ENCODE measurements around the gene DPYD. TPM values are rescaled to one million over a fixed set of nuclear protein-coding genes. Genes with fewer than 3 reads are reported as not detected.

Gene DPYD
- total RNA-seq, 1 experiment from 2014 or later: 12.8 TPM

DNA sequence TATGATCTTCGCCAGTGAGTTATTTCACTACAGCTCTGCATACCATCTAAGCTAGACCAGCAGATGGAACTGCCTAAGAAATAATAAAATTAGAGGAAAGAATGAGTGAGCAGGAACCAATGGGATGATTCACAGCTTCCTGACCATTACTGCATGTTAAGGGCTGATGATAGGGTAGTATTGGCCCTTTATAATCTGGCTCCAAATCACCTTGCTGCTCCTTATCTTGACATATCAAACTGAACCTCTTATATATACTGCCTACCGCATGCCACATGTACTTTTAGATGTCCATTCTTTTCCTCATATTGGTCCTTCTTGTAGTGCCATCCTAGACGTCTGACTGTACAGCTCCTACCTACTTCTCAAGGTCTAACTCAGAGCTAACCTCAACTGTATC is 524.4 kb downstream of the DPYD start:
- TF ChIP-seq, protein P1, sequence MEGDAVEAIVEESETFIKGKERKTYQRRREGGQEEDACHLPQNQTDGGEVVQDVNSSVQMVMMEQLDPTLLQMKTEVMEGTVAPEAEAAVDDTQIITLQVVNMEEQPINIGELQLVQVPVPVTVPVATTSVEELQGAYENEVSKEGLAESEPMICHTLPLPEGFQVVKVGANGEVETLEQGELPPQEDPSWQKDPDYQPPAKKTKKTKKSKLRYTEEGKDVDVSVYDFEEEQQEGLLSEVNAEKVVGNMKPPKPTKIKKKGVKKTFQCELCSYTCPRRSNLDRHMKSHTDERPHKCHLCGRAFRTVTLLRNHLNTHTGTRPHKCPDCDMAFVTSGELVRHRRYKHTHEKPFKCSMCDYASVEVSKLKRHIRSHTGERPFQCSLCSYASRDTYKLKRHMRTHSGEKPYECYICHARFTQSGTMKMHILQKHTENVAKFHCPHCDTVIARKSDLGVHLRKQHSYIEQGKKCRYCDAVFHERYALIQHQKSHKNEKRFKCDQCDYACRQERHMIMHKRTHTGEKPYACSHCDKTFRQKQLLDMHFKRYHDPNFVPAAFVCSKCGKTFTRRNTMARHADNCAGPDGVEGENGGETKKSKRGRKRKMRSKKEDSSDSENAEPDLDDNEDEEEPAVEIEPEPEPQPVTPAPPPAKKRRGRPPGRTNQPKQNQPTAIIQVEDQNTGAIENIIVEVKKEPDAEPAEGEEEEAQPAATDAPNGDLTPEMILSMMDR (conservative IDR thresholded peaks at IDR 0.05; ENCODE audit: low read depth, low read length): no peak
- no peak for TF ChIP-seq EZH2phosphoT487 (IDR thresholded peaks at IDR 0.05; ENCODE audit: borderline replicate concordance, low read length)
- no peak for TF ChIP-seq EZH2 (IDR thresholded peaks at IDR 0.05; ENCODE audit: low read length, unreplicated experiment)
- Histone ChIP-seq H3K9me3 (ENCODE audit: low read length) (no peaks in the 10 kb centered on the region), H4K20me1 (ENCODE audit: low read length) (no peaks in the 10 kb centered on the region; the same call in 1 of the 2 replicates), H3K27me3 (ENCODE audit: low read length) (no peaks in the 10 kb centered on the region), H3K36me3 (ENCODE audit: low read depth, low read length) (no peaks in the 10 kb centered on the region), H3K79me2 (ENCODE audit: low read length) (no peaks in the 10 kb centered on the region), H3K4me1 (ENCODE audit: insufficient read depth, low read length) (no peaks in the 10 kb centered on the region), H2AFZ (ENCODE audit: low read length) (no peak overlapping the region), H3K9me2 (replicated peaks; ENCODE audit: low read length) (no peaks in the 10 kb centered on the region), H3K4me3 (ENCODE audit: low read length) (no peak overlapping the region), H3F3A (ENCODE audit: low read length, unreplicated experiment) (no peaks in the 10 kb centered on the region), H3K9ac (ENCODE audit: low read length) (no peak overlapping the region), H3K27ac (ENCODE audit: low read length) (no peak overlapping the region), H3K4me2 (ENCODE audit: low read length) (no peak overlapping the region)
- no peak for DNase-seq
- intact Hi-C loops (cut with micrococcal nuclease): no loop called here
- no TSS peak for BruUV-seq (replicated peaks)
- ATAC-seq: no peak
- ChIA-PET POLR2A (ENCODE audit: unreplicated experiment) (interaction anchor here (0.6 kb wide), 1 partner anchor 19 kb away, joined by 3 read pairs; no protein-coding TSS in a partner anchor), CTCF (no interaction called here)

DNA sequence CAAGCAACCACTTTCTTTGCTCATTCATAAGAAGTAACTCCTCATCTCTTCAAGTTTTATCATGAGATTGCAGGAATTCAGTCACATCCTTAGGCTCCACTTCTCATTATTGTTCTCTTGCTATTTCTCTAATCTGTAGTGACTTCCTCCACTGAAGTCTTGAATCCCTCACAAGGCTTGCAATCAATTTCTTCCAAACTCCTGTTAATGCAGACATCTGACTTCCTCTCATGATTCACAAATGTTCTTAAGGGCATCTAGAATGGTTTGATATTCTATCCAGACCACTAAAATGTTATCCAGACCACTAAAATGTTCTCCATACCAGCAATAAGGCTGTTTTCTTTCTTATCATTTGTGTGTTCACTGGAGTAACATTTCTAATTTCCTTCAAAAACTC is 528.1 kb downstream of the DPYD start:
- H3K4me2 ChIP-seq (ENCODE audit: low read length): no peak overlapping the region
- ChIA-PET CTCF (no interaction called here), POLR2A (ENCODE audit: unreplicated experiment) (no interaction called here)
- ATAC-seq (no peak), DNase-seq (no peak)
- H3K36me3 ChIP-seq (ENCODE audit: low read depth, low read length): no peaks in the 10 kb centered on the region
- H3F3A ChIP-seq (ENCODE audit: low read length, unreplicated experiment): no peaks in the 10 kb centered on the region
- H3K27ac ChIP-seq (ENCODE audit: low read length): no peak overlapping the region
- no peaks in the 10 kb centered on the region for H3K79me2 ChIP-seq (ENCODE audit: low read length)
- no peak overlapping the region for H3K9ac ChIP-seq (ENCODE audit: low read length)
- H4K20me1 ChIP-seq (ENCODE audit: low read length): no peaks in the 10 kb centered on the region; the same call in 1 of the 2 replicates
- H3K9me2 ChIP-seq (replicated peaks; ENCODE audit: low read length): no peaks in the 10 kb centered on the region
- intact Hi-C loops (cut with micrococcal nuclease): no loop called here
- H3K27me3 ChIP-seq (ENCODE audit: low read length): no peaks in the 10 kb centered on the region
- no peak overlapping the region for H2AFZ ChIP-seq (ENCODE audit: low read length)
- no peak overlapping the region for H3K4me3 ChIP-seq (ENCODE audit: low read length)
- no peaks in the 10 kb centered on the region for H3K4me1 ChIP-seq (ENCODE audit: insufficient read depth, low read length)
- TF ChIP-seq, protein P1 (conservative IDR thresholded peaks at IDR 0.05; ENCODE audit: low read depth, low read length): no peak
- TF ChIP-seq EZH2 (IDR thresholded peaks at IDR 0.05; ENCODE audit: low read length, unreplicated experiment) (no peak), EZH2phosphoT487 (IDR thresholded peaks at IDR 0.05; ENCODE audit: borderline replicate concordance, low read length) (no peak)
- H3K9me3 ChIP-seq (ENCODE audit: low read length): no peaks in the 10 kb centered on the region
- BruUV-seq (replicated peaks): no TSS peak

DNA sequence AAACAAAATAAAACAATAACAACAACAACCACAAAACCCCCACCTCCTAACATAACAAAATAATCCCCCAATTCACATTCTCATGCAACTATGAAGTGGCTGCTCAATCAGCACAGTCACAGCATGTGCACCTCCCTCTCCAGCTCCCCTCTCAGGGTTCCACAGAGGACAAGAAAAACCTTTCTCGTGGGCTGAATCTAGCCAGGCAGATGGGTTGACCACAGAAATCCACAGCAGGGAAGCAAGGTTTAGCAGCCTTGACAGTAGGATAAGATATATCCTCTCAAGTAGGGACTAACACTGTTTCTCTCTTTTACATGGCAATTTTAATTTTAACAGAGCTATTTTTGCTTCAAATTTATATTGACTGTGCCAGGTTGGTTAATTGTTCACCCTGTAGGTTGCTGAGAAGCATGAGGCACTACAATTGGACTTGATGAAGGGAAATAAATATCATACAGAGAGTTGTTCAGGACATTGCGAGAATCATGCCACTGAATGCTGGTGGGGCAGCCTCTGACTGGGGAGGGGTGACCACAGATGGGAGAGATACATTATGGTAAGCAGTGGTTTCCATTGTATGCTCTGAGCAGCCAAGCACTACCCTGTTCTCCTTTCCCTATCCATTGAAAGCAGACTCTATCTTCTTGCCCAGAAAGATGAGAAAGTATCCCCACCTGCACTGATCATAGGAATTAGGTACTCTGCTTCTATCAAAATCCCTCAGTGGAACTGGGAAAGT is 535.1 kb downstream of the DPYD start:
- TF ChIP-seq EZH2phosphoT487 (IDR thresholded peaks at IDR 0.05; ENCODE audit: borderline replicate concordance, low read length) (no peak), EZH2 (IDR thresholded peaks at IDR 0.05; ENCODE audit: low read length, unreplicated experiment) (no peak)
- TF ChIP-seq, protein P1 (conservative IDR thresholded peaks at IDR 0.05; ENCODE audit: low read depth, low read length): no peak
- Histone ChIP-seq H3K79me2 (ENCODE audit: low read length) (no peaks in the 10 kb centered on the region), H3K27ac (ENCODE audit: low read length) (no peak overlapping the region), H3K4me3 (ENCODE audit: low read length) (no peak overlapping the region), H3K9me3 (ENCODE audit: low read length) (no peaks in the 10 kb centered on the region), H3K36me3 (ENCODE audit: low read depth, low read length) (no peaks in the 10 kb centered on the region), H3K4me1 (ENCODE audit: insufficient read depth, low read length) (peaks cover 13% of the 10 kb centered on the region), H4K20me1 (ENCODE audit: low read length) (no peaks in the 10 kb centered on the region), H3K9me2 (replicated peaks; ENCODE audit: low read length) (no peaks in the 10 kb centered on the region), H3K4me2 (ENCODE audit: low read length) (no peak overlapping the region), H3F3A (ENCODE audit: low read length, unreplicated experiment) (no peaks in the 10 kb centered on the region), H3K27me3 (ENCODE audit: low read length) (no peaks in the 10 kb centered on the region), H2AFZ (ENCODE audit: low read length) (no peak overlapping the region), H3K9ac (ENCODE audit: low read length) (no peak overlapping the region)
- ATAC-seq (no peak), DNase-seq (no peak)
- intact Hi-C loops (cut with micrococcal nuclease): no loop called here
- BruUV-seq (replicated peaks): no TSS peak
- CTCF ChIA-PET: no interaction called here
- POLR2A ChIA-PET (ENCODE audit: unreplicated experiment): no interaction called here

All from PC-3 (cell line).